ENCODE measurements around the gene DYSF. TPM values are rescaled to one million over a fixed set of nuclear protein-coding genes. Genes with fewer than 3 reads are reported as not detected.

Gene DYSF
- total RNA-seq, 2 donors from 2014 or later: 0.71 TPM; not detected in 1

GRCh38 chr2:71550801-71551630 is 97.7 kb downstream of the DYSF start:
- Mint-ChIP-seq H3K4me3 (no peak overlapping the region), H3K9me3 (no peaks in the 10 kb centered on the region), H3K27ac (peak overlapping the region; percentile 41), H3K4me1 (no peaks in the 10 kb centered on the region), H3K27me3 (peaks cover 4% of the 10 kb centered on the region), H3K36me3 (ENCODE audit: low read depth) (no peaks in the 10 kb centered on the region)
- no peak for ATAC-seq (replicated peaks)

GRCh38 chr2:71551631-71551915 is 98.2 kb downstream of the DYSF start:
- peak overlapping the region; percentile 41 for H3K27ac Mint-ChIP-seq
- H3K4me1 Mint-ChIP-seq: no peaks in the 10 kb centered on the region
- H3K27me3 Mint-ChIP-seq: peaks cover 4% of the 10 kb centered on the region
- H3K36me3 Mint-ChIP-seq (ENCODE audit: low read depth): no peaks in the 10 kb centered on the region
- ATAC-seq (replicated peaks): no peak
- H3K9me3 Mint-ChIP-seq: no peaks in the 10 kb centered on the region
- H3K4me3 Mint-ChIP-seq: no peak overlapping the region

GRCh38 chr2:71552356-71552755 is 99.0 kb downstream of the DYSF start:
- Mint-ChIP-seq H3K4me1 (no peaks in the 10 kb centered on the region), H3K4me3 (no peak overlapping the region), H3K27ac (no peak overlapping the region), H3K9me3 (no peaks in the 10 kb centered on the region), H3K27me3 (no peaks in the 10 kb centered on the region), H3K36me3 (ENCODE audit: low read depth) (no peaks in the 10 kb centered on the region)
- ATAC-seq (replicated peaks): no peak

GRCh38 chr2:71552861-71553301 is 99.5 kb downstream of the DYSF start:
- no peak for ATAC-seq (replicated peaks)
- Mint-ChIP-seq H3K27me3 (no peaks in the 10 kb centered on the region), H3K4me1 (no peaks in the 10 kb centered on the region), H3K4me3 (no peak overlapping the region), H3K9me3 (no peaks in the 10 kb centered on the region), H3K27ac (no peak overlapping the region), H3K36me3 (ENCODE audit: low read depth) (no peaks in the 10 kb centered on the region)

- H3K27me3 Mint-ChIP-seq: no peaks in the 10 kb centered on the region
- H3K4me3 Mint-ChIP-seq: no peak overlapping the region
- H3K9me3 Mint-ChIP-seq: no peaks in the 10 kb centered on the region
- H3K27ac Mint-ChIP-seq: no peak overlapping the region
- no peak for ATAC-seq (replicated peaks)
- no peaks in the 10 kb centered on the region for H3K4me1 Mint-ChIP-seq
- no peaks in the 10 kb centered on the region for H3K36me3 Mint-ChIP-seq (ENCODE audit: low read depth)
Measured at GRCh38 chr2:71554028-71554705, 100.8 kb downstream of the DYSF start.

- no peaks in the 10 kb centered on the region for H3K36me3 Mint-ChIP-seq (ENCODE audit: low read depth)
- H3K27me3 Mint-ChIP-seq: no peaks in the 10 kb centered on the region
- H3K4me3 Mint-ChIP-seq: no peak overlapping the region
- no peaks in the 10 kb centered on the region for H3K9me3 Mint-ChIP-seq
- no peaks in the 10 kb centered on the region for H3K4me1 Mint-ChIP-seq
- H3K27ac Mint-ChIP-seq: no peak overlapping the region
- ATAC-seq (replicated peaks): no peak
Measured at GRCh38 chr2:71554706-71555056, 101.3 kb downstream of the DYSF start.

- Mint-ChIP-seq H3K36me3 (ENCODE audit: low read depth) (no peaks in the 10 kb centered on the region), H3K27ac (no peak overlapping the region)
- no peak for ATAC-seq (replicated peaks)
Measured at GRCh38 chr2:71555798-71556454, 102.6 kb downstream of the DYSF start.

GRCh38 chr2:71556692-71557250 is 103.4 kb downstream of the DYSF start:
- Mint-ChIP-seq H3K4me1 (no peaks in the 10 kb centered on the region), H3K27me3 (no peaks in the 10 kb centered on the region), H3K4me3 (no peak overlapping the region), H3K36me3 (ENCODE audit: low read depth) (no peaks in the 10 kb centered on the region), H3K9me3 (no peaks in the 10 kb centered on the region), H3K27ac (peak overlapping the region; percentile 3)
- ATAC-seq (replicated peaks): no peak

More at GRCh38 chr2:71555798-71556454, 102.6 kb downstream of the DYSF start:
- no peaks in the 10 kb centered on the region for H3K27me3 Mint-ChIP-seq
- H3K4me1 Mint-ChIP-seq: no peaks in the 10 kb centered on the region
- H3K9me3 Mint-ChIP-seq: no peaks in the 10 kb centered on the region
- no peak overlapping the region for H3K4me3 Mint-ChIP-seq

GRCh38 chr2:71557321-71557720 is 104.0 kb downstream of the DYSF start:
- ATAC-seq (replicated peaks): no peak
- H3K36me3 Mint-ChIP-seq (ENCODE audit: low read depth): no peaks in the 10 kb centered on the region
- H3K9me3 Mint-ChIP-seq: no peaks in the 10 kb centered on the region
- no peak overlapping the region for H3K4me3 Mint-ChIP-seq
- H3K27ac Mint-ChIP-seq: peak overlapping the region; percentile 3
- no peaks in the 10 kb centered on the region for H3K4me1 Mint-ChIP-seq
- H3K27me3 Mint-ChIP-seq: no peaks in the 10 kb centered on the region

- ATAC-seq (replicated peaks): no peak
- H3K27ac Mint-ChIP-seq: no peak overlapping the region
- H3K27me3 Mint-ChIP-seq: no peaks in the 10 kb centered on the region
- H3K4me1 Mint-ChIP-seq: no peaks in the 10 kb centered on the region
- no peaks in the 10 kb centered on the region for H3K9me3 Mint-ChIP-seq
- no peak overlapping the region for H3K4me3 Mint-ChIP-seq
- H3K36me3 Mint-ChIP-seq (ENCODE audit: low read depth): no peaks in the 10 kb centered on the region
Measured at GRCh38 chr2:71558300-71559051, 105.1 kb downstream of the DYSF start.

- Mint-ChIP-seq H3K36me3 (ENCODE audit: low read depth) (no peaks in the 10 kb centered on the region), H3K27me3 (no peaks in the 10 kb centered on the region), H3K27ac (no peak overlapping the region), H3K4me1 (no peaks in the 10 kb centered on the region), H3K4me3 (no peak overlapping the region), H3K9me3 (no peaks in the 10 kb centered on the region)
- ATAC-seq (replicated peaks): no peak
Measured at GRCh38 chr2:71559080-71559827, 105.9 kb downstream of the DYSF start.

- H3K4me1 Mint-ChIP-seq: no peaks in the 10 kb centered on the region
- no peaks in the 10 kb centered on the region for H3K36me3 Mint-ChIP-seq (ENCODE audit: low read depth)
- no peaks in the 10 kb centered on the region for H3K9me3 Mint-ChIP-seq
- no peaks in the 10 kb centered on the region for H3K27me3 Mint-ChIP-seq
- no peak overlapping the region for H3K27ac Mint-ChIP-seq
- no peak overlapping the region for H3K4me3 Mint-ChIP-seq
- no peak for ATAC-seq (replicated peaks)
Measured at GRCh38 chr2:71559828-71560637, 106.7 kb downstream of the DYSF start.

GRCh38 chr2:71560638-71561011 is 107.3 kb downstream of the DYSF start:
- Mint-ChIP-seq H3K4me1 (no peaks in the 10 kb centered on the region), H3K27me3 (peaks cover 3% of the 10 kb centered on the region), H3K27ac (no peak overlapping the region), H3K36me3 (ENCODE audit: low read depth) (no peaks in the 10 kb centered on the region), H3K4me3 (no peak overlapping the region), H3K9me3 (no peaks in the 10 kb centered on the region)
- ATAC-seq (replicated peaks): no peak
